GM12873 (cell line): ENCODE measurements around the gene SLC1A2.

ENCODE experiments used
- CTCF ChIP-seq: IDR thresholded peaks from 2 replicates; pipeline ENCODE4 v1.5.1; 2012; ENCODE audit warnings: low read depth, mild to moderate bottlenecking, moderate library complexity, low read length, control low read depth; ENCODE audit not compliant: insufficient read depth; ENCODE audit errors: missing control alignments

SLC1A2 gene

GRCh38 chr11:35323076-35323868 lies 96.1 kb downstream of the SLC1A2 start:
- TF ChIP-seq CTCF, result no peak

- TF ChIP-seq CTCF, result no peak
Measured at GRCh38 chr11:35322318-35322979, 96.9 kb downstream of the SLC1A2 start.

GRCh38 chr11:35321532-35322317 lies 97.6 kb downstream of the SLC1A2 start:
- TF ChIP-seq CTCF, result no peak

GRCh38 chr11:35321111-35321510 lies 98.2 kb downstream of the SLC1A2 start:
- no peak for TF ChIP-seq CTCF

- no peak for TF ChIP-seq CTCF
Measured at GRCh38 chr11:35318977-35319925, 100.1 kb downstream of the SLC1A2 start.

- TF ChIP-seq CTCF, result no peak
Measured at GRCh38 chr11:35318309-35318708, 101.0 kb downstream of the SLC1A2 start.
